Measurements from ENCODE around the gene RBM43. TPM values are rescaled to one million over a fixed set of nuclear protein-coding genes. Genes with fewer than 3 reads are reported as not detected.

The RBM43 gene
- total RNA-seq, 1 donor from 2014 or later = 6.3 TPM

- H3K36me3 ChIP-seq (ENCODE audit: control insufficient read depth in 3 of 3, insufficient read depth in 3 of 3, low read length in 3 of 3) = no peaks in the 10 kb centered on the region
- no peak overlapping the region for H3K4me3 ChIP-seq (ENCODE audit: low read length in 3 of 3)
- H3K27me3 ChIP-seq (ENCODE audit: control insufficient read depth in 3 of 3, insufficient read depth in 3 of 3, low read length in 3 of 3) = no peaks in the 10 kb centered on the region
- H3K4me1 ChIP-seq (ENCODE audit: control insufficient read depth in 3 of 3, insufficient read depth in 3 of 3, low read length in 3 of 3) = no peaks in the 10 kb centered on the region
- H3K9me3 ChIP-seq (ENCODE audit: control insufficient read depth in 3 of 3, low read length in 3 of 3) = no peaks in the 10 kb centered on the region
- no peak overlapping the region for H3K9ac ChIP-seq (ENCODE audit: low read depth in 1 of 3, low read length in 3 of 3)
- H3K27ac ChIP-seq (ENCODE audit: low read depth, low read length) = no peak overlapping the region
Observed at GRCh38 chr2:151198645-151199044, 63.0 kb downstream of the RBM43 start.

Other genes with a start within 250 kb of the RBM43 start
- gene NMI, start 27.8 kb upstream of the RBM43 start, total RNA-seq = 5.7 TPM
- gene TNFAIP6, start 95.7 kb upstream of the RBM43 start, total RNA-seq = 13.0 TPM
- gene RIF1, start 148.0 kb upstream of the RBM43 start, total RNA-seq = 30.3 TPM

Measured in skeletal muscle tissue (tissue), 4 donors.